ENCODE results near the gene CADM2. TPM values are rescaled to one million over a fixed set of nuclear protein-coding genes. Genes with fewer than 3 reads are reported as not detected.

CADM2 gene
- total RNA-seq, 2 donors from 2014 or later, result 24.1 to 29.8 TPM

- Histone ChIP-seq H3K9me3 (ENCODE audit: control insufficient read depth, low read length) (no peaks in the 10 kb centered on the region), H3K4me3 (ENCODE audit: low read length) (no peak overlapping the region), H3K9ac (ENCODE audit: extremely low read depth, low read length, poor library complexity, severe bottlenecking) (no peak overlapping the region), H3K36me3 (ENCODE audit: control insufficient read depth, insufficient read depth, low read length) (no peaks in the 10 kb centered on the region), H3K27ac (ENCODE audit: low read depth, low read length) (no peak overlapping the region), H3K27me3 (ENCODE audit: control insufficient read depth, insufficient read depth, low read length, poor library complexity, severe bottlenecking) (peaks cover 16% of the 10 kb centered on the region), H3K4me1 (ENCODE audit: control insufficient read depth, insufficient read depth, low read length) (no peaks in the 10 kb centered on the region)
- Mint-ChIP-seq H3K27me3 (ENCODE audit: insufficient read depth) (peaks cover 2% of the 10 kb centered on the region), H3K4me3 (no peak overlapping the region), H3K27ac (no peak overlapping the region), H3K4me1 (peaks cover 38% of the 10 kb centered on the region), H3K36me3 (ENCODE audit: low read depth) (no peaks in the 10 kb centered on the region), H3K9me3 (no peaks in the 10 kb centered on the region)
- WGBS, 2 experiments (ENCODE audit: insufficient coverage in 1 of 2, insufficient read length in 1 of 2), result 85% methylated on average over 3 of the region's 3 CpGs; no CpG with 5 or more reads in 1 of the 2 experiments
- no peak for DNase-seq
- no peak for TF ChIP-seq CTCF (conservative IDR thresholded peaks at IDR 0.05)
Measured at GRCh38 chr3:85604641-85605040, 645.9 kb downstream of the CADM2 start.

- Histone ChIP-seq H3K27me3 (ENCODE audit: control insufficient read depth, insufficient read depth, low read length, poor library complexity, severe bottlenecking) (peaks cover 16% of the 10 kb centered on the region), H3K4me1 (ENCODE audit: control insufficient read depth, insufficient read depth, low read length) (no peaks in the 10 kb centered on the region), H3K36me3 (ENCODE audit: control insufficient read depth, insufficient read depth, low read length) (no peaks in the 10 kb centered on the region), H3K4me3 (ENCODE audit: low read length) (no peak overlapping the region), H3K9me3 (ENCODE audit: control insufficient read depth, low read length) (no peaks in the 10 kb centered on the region), H3K9ac (ENCODE audit: extremely low read depth, low read length, poor library complexity, severe bottlenecking) (no peak overlapping the region), H3K27ac (ENCODE audit: low read depth, low read length) (no peak overlapping the region)
- Mint-ChIP-seq H3K36me3 (ENCODE audit: low read depth) (no peaks in the 10 kb centered on the region), H3K4me3 (no peak overlapping the region), H3K4me1 (peaks cover 38% of the 10 kb centered on the region), H3K27ac (no peak overlapping the region), H3K9me3 (no peaks in the 10 kb centered on the region), H3K27me3 (ENCODE audit: insufficient read depth) (peaks cover 2% of the 10 kb centered on the region)
- no peak for TF ChIP-seq CTCF (conservative IDR thresholded peaks at IDR 0.05)
- no peak for DNase-seq
- WGBS, 2 experiments (ENCODE audit: insufficient coverage in 1 of 2, insufficient read length in 1 of 2), result 94 to 100% methylated on average over 1 to 2 of the region's 2 CpGs
Measured at GRCh38 chr3:85605066-85605465, 646.3 kb downstream of the CADM2 start.

GRCh38 chr3:85626662-85627061 lies 667.9 kb downstream of the CADM2 start:
- WGBS, 2 experiments (ENCODE audit: insufficient coverage in 1 of 2, insufficient read length in 1 of 2), result 5% methylated on average over 2 of the region's 2 CpGs; no CpG with 5 or more reads in 1 of the 2 experiments
- Mint-ChIP-seq H3K4me3 (no peak overlapping the region), H3K27me3 (ENCODE audit: insufficient read depth) (no peaks in the 10 kb centered on the region), H3K4me1 (peaks cover 27% of the 10 kb centered on the region), H3K36me3 (ENCODE audit: low read depth) (no peaks in the 10 kb centered on the region), H3K9me3 (no peaks in the 10 kb centered on the region), H3K27ac (no peak overlapping the region)
- H3K4me3 ChIP-seq (ENCODE audit: low read length), result no peak overlapping the region
- no peaks in the 10 kb centered on the region for H3K9me3 ChIP-seq (ENCODE audit: control insufficient read depth, low read length)
- no peak for TF ChIP-seq CTCF (conservative IDR thresholded peaks at IDR 0.05)
- H3K27ac ChIP-seq (ENCODE audit: low read depth, low read length), result no peak overlapping the region
- DNase-seq, result no peak
- H3K27me3 ChIP-seq (ENCODE audit: control insufficient read depth, insufficient read depth, low read length, poor library complexity, severe bottlenecking), result no peaks in the 10 kb centered on the region
- H3K36me3 ChIP-seq (ENCODE audit: control insufficient read depth, insufficient read depth, low read length), result no peaks in the 10 kb centered on the region
- H3K9ac ChIP-seq (ENCODE audit: extremely low read depth, low read length, poor library complexity, severe bottlenecking), result no peak overlapping the region
- H3K4me1 ChIP-seq (ENCODE audit: control insufficient read depth, insufficient read depth, low read length), result peaks cover 12% of the 10 kb centered on the region

Data from endodermal cell (in vitro differentiated cells).